K562 (cell line): Measurements from ENCODE around the gene MAD2L1BP. TPM values are rescaled to one million over a fixed set of nuclear protein-coding genes. Genes with fewer than 3 reads are reported as not detected.

Experiments used
- ATAC-seq: fragments of 200-7000 bp; cut with Tn5 transposase; 3 replicates; pipeline ENCODE4 v1.9.1; 2020; ENCODE audit warnings: moderate library complexity
- BruUV-seq: library from RNA; stranded (reverse); fragments of 400-500 nt; replicated peaks from 2 replicates; lab custom pipeline; 2021; lab: Mats Ljungman, UMichigan
- CTCF ChIA-PET: fragments of 300-600 bp; formaldehyde crosslinking; extraction: SDS; loops from one replicate; lab custom pipeline; 2021; ENCODE audit warnings: low intra/inter-chr PET ratio; lab: Yijun Ruan, JAX
- POLR2A ChIA-PET: fragments of 300-600, 350-650 bp; sonication (Branson Sonifier 250); formaldehyde crosslinking; extraction: SDS; loops from one replicate; lab custom pipeline; 2021; ENCODE audit warnings: antibody characterized with exemption, inconsistent platforms; lab: Yijun Ruan, JAX
- DNase-seq, 4 experiments: peaks; one replicate each; pipeline versions ENCODE4 v3.0.0 to v3.0.0-alpha.2; 2011 to 2018; ENCODE audit warnings: low spot score in 3 of 4, mixed read lengths in 3 of 4; ENCODE audit errors: extremely low read depth in 1 of 4
- FAIRE-seq: peaks from 2 replicates; lab custom pipeline; 2011; peaks lifted over from hg19 to GRCh38; lab: Jason Lieb, UNC
- H2AFZ ChIP-seq: 2 replicates; pipeline ENCODE4 v1.6.0; 2011; ENCODE audit warnings: low read depth, low read length, control low read depth, inconsistent platforms
- H3K27ac ChIP-seq: fragments of 200-600 bp; 3 replicates; pipeline ENCODE4 v1.8.0; 2011; ENCODE audit warnings: low read depth, mild to moderate bottlenecking, control low read depth, inconsistent platforms, low read length, moderate library complexity, mixed read lengths; ENCODE audit errors: extremely low read depth
- H3K27me3 ChIP-seq, 2 experiments: fragments of 300-600 bp in 1 of 2; 2 replicates in 1 of 2; 3 replicates in 1 of 2; pipeline versions ENCODE4 v1.6.0 to v1.8.0; 2011; ENCODE audit warnings: inconsistent platforms in 2 of 2, low read length in 2 of 2, mild to moderate bottlenecking in 1 of 2, mixed read lengths in 1 of 2, moderate library complexity in 1 of 2; ENCODE audit not compliant: control insufficient read depth in 2 of 2, insufficient read depth in 2 of 2
- H3K36me3 ChIP-seq: fragments of 300-600 bp; 3 replicates; pipeline ENCODE4 v1.8.0; 2011; ENCODE audit warnings: mild to moderate bottlenecking, low read length, inconsistent platforms; ENCODE audit not compliant: control insufficient read depth, insufficient read depth
- H3K4me1 ChIP-seq, 2 experiments: fragments of 200-600 bp in 1 of 2; replicated peaks in 1 of 2; 2 replicates in 1 of 2; 3 replicates in 1 of 2; pipeline versions ENCODE4 v1.5.1 to v1.8.0; 2011; ENCODE audit warnings: inconsistent platforms in 2 of 2, low read length in 2 of 2, mild to moderate bottlenecking in 1 of 2, mixed read lengths in 1 of 2, moderate library complexity in 1 of 2; ENCODE audit not compliant: control insufficient read depth in 2 of 2, insufficient read depth in 2 of 2
- H3K4me2 ChIP-seq: 2 replicates; pipeline ENCODE4 v1.6.1; 2011; ENCODE audit warnings: low read length, control low read depth, inconsistent platforms, mixed read lengths; ENCODE audit not compliant: insufficient read depth
- H3K4me3 ChIP-seq: fragments of 200-600 bp; sonication (generic), shearing (Covaris generic); 2 replicates; pipeline ENCODE4 v1.5.1; 2016; ENCODE audit warnings: control low read depth, inconsistent platforms
- H3K79me2 ChIP-seq: fragments of 200-600 bp; 3 replicates; pipeline ENCODE4 v1.8.0; 2011; ENCODE audit warnings: low read length, inconsistent platforms; ENCODE audit not compliant: control insufficient read depth, insufficient read depth
- H3K9ac ChIP-seq, 2 experiments: 2 replicates each; pipeline versions ENCODE4 v1.6.0 to v1.6.1; 2011; ENCODE audit warnings: low read depth in 2 of 2, low read length in 2 of 2, control low read depth in 1 of 2, inconsistent platforms in 1 of 2, mild to moderate bottlenecking in 1 of 2, mixed read lengths in 1 of 2; ENCODE audit not compliant: insufficient read depth in 1 of 2
- H3K9me1 ChIP-seq: one replicate; pipeline ENCODE4 v1.6.0; 2011; ENCODE audit warnings: inconsistent platforms, mild to moderate bottlenecking, low read length, moderate library complexity; ENCODE audit not compliant: control insufficient read depth, insufficient read depth
- H3K9me3 ChIP-seq: replicated peaks from 2 replicates; pipeline ENCODE4 v1.5.1; 2011; ENCODE audit warnings: low read depth, low read length, inconsistent platforms; ENCODE audit not compliant: control insufficient read depth, insufficient read depth
- H4K20me1 ChIP-seq: replicated peaks from 2 replicates; pipeline ENCODE4 v1.6.1; 2011; ENCODE audit warnings: low read length, inconsistent platforms, mixed read lengths; ENCODE audit not compliant: control insufficient read depth, insufficient read depth
- BRF2 ChIP-seq: IDR thresholded peaks from 3 replicates; pipeline ENCODE4 v1.6.1; 2011; ENCODE audit warnings: borderline replicate concordance, mild to moderate bottlenecking; ENCODE audit not compliant: insufficient read length, insufficient read depth
- CEBPG ChIP-seq, 3 experiments: fragments of 200-800 bp in 1 of 3; sonication (Bioruptor generic) in 1 of 3; sonication (generic) in 1 of 3; formaldehyde crosslinking in 1 of 3; IDR thresholded peaks in 2 of 3; conservative IDR thresholded peaks in 1 of 3; 2 replicates each; pipeline versions ENCODE4 v1.6.1 to v1.8.0; 2016 to 2022; ENCODE audit warnings: missing compliant biosample characterization in 2 of 3, missing genetic modification characterization in 2 of 3, mild to moderate bottlenecking in 1 of 3, missing genetic modification reagents in 1 of 3
- LEF1 ChIP-seq: fragments of 450-650 bp; IDR thresholded peaks from 2 replicates; pipeline ENCODE4 v1.6.1; 2016; ENCODE audit warnings: mild to moderate bottlenecking
- MCM2 ChIP-seq: fragments of 450-650 bp; IDR thresholded peaks from 2 replicates; pipeline ENCODE4 v1.6.1; 2017; ENCODE audit warnings: low read depth, mild to moderate bottlenecking
- MEIS2 ChIP-seq: fragments of 450-650 bp; IDR thresholded peaks from 2 replicates; pipeline ENCODE4 v1.6.1; 2014; ENCODE audit warnings: mild to moderate bottlenecking; ENCODE audit not compliant: partially characterized antibody
- NFE2 ChIP-seq: IDR thresholded peaks from 2 replicates; pipeline ENCODE4 v1.6.1; 2014; ENCODE audit warnings: antibody characterized with exemption, low read depth
- NFIC ChIP-seq: fragments of 450-650 bp; IDR thresholded peaks from 2 replicates; pipeline ENCODE4 v1.6.1; 2017; ENCODE audit warnings: mild to moderate bottlenecking, inconsistent platforms
- NRF1 ChIP-seq, 2 experiments: fragments of 450-650 bp; IDR thresholded peaks in 1 of 2; conservative IDR thresholded peaks in 1 of 2; 2 replicates each; pipeline ENCODE4 v1.6.1; 2014; ENCODE audit warnings: mild to moderate bottlenecking in 2 of 2
- RBFOX2 ChIP-seq: fragments of 200-400 bp; formaldehyde crosslinking; IDR thresholded peaks from 2 replicates; pipeline ENCODE4 v1.6.1; 2017; ENCODE audit warnings: low read depth, mild to moderate bottlenecking, low read length, moderate library complexity
- RBM39 ChIP-seq: fragments of 200-400 bp; formaldehyde crosslinking; optimal IDR thresholded peaks from 2 replicates; pipeline ENCODE3; 2018; ENCODE audit warnings: low read depth, low read length
- SMC3 ChIP-seq: conservative IDR thresholded peaks from 2 replicates; pipeline ENCODE4 v1.6.1; 2011; ENCODE audit warnings: low read depth, low read length, improper control_type of control experiment; ENCODE audit not compliant: insufficient read depth
- SRSF3 ChIP-seq: fragments of 200-400 bp; formaldehyde crosslinking; IDR thresholded peaks from 2 replicates; pipeline ENCODE4 v1.6.1; 2016; ENCODE audit warnings: mild to moderate bottlenecking, low read length, moderate library complexity; ENCODE audit not compliant: insufficient read depth
- STAG1 ChIP-seq: sonication (generic); formaldehyde crosslinking; IDR thresholded peaks from 2 replicates; pipeline ENCODE4 v1.5.0; 2020; ENCODE audit warnings: missing genetic modification reagents, borderline replicate concordance
- YY1 ChIP-seq, 3 experiments: IDR thresholded peaks; 2 replicates each; pipeline ENCODE4 v1.6.1; 2011; ENCODE audit warnings: low read length in 2 of 3, mild to moderate bottlenecking in 2 of 3, moderate library complexity in 2 of 3, borderline replicate concordance in 1 of 3, control low read depth in 1 of 3, low read depth in 1 of 3; ENCODE audit not compliant: insufficient read depth in 3 of 3, insufficient replicate concordance in 2 of 3, control insufficient read depth in 1 of 3, insufficient read length in 1 of 3; ENCODE audit errors: extremely low read depth in 1 of 3
- ZBTB7A ChIP-seq: IDR thresholded peaks from 2 replicates; pipeline ENCODE4 v1.6.1; 2011; ENCODE audit warnings: low read depth, mild to moderate bottlenecking, low read length, moderate library complexity, borderline replicate concordance; ENCODE audit not compliant: control insufficient read depth
- ZNF174 ChIP-seq: fragments of 250-450 bp; sonication (Bioruptor Pico); IDR thresholded peaks from 2 replicates; pipeline ENCODE4 v1.4.0; 2020; ENCODE audit warnings: mild to moderate bottlenecking
- ZNF316 ChIP-seq: fragments of 450-650 bp; IDR thresholded peaks from 2 replicates; pipeline ENCODE4 v1.6.1; 2016
- WGBS: fragments of 100-300 bp; shearing (Covaris generic); methylation state at CpG from one replicate; pipeline ENCODE4 v1.1.6; 2016; ENCODE audit warnings: low coverage, mixed read lengths; ENCODE audit not compliant: insufficient coverage; ENCODE audit errors: missing lambda C conversion rate; 5-methylcytosine and 5-hydroxymethylcytosine counted together
- in situ Hi-C: fragments of 300-500 bp; cut with MboI; formaldehyde crosslinking; loops from 4 replicates; pipeline ENCODE4 v1.15.0; 2018; ENCODE audit warnings: inconsistent platforms, mixed read lengths
- intact Hi-C: fragments of 100-400 bp; cut with micrococcal nuclease; formaldehyde crosslinking; loops from 2 replicates; pipeline ENCODE4 v1.14.2; 2022
- polyA plus RNA-seq, 8 experiments: library from polyadenylated mRNA; depleted of rRNA in 4 of 8; stranded (reverse) in 5 of 8; unstranded in 3 of 8; fragments of >200 nt; fragmentation: Nextera tagmentation in 2 of 8; fragmentation: Illumina TruSeq in 1 of 8; extraction: Ambion mirVana in 2 of 8; extraction: Trizol in 1 of 8; gene quantifications; 2 replicates each; pipeline versions ENCODE4 v1.2.1 to v1.2.3, GENCODE V29; 2011 to 2014; ENCODE audit warnings: inconsistent platforms in 1 of 8, missing spikeins in 1 of 8
- total RNA-seq, 7 experiments: library from RNA; depleted of rRNA in 6 of 7; stranded (reverse); fragments of >200 nt in 6 of 7; fragmentation: Illumina TruSeq in 2 of 7; extraction: Trizol in 2 of 7; gene quantifications; 2 replicates each; pipeline versions ENCODE4 v1.2.1 to v1.2.3, GENCODE V29; 2011 to 2021; ENCODE audit warnings: low replicate concordance in 1 of 7
- TF ChIP-seq, protein P1 (sequence below): fragments of 250-450 bp; sonication (Bioruptor Pico); IDR thresholded peaks from 2 replicates; pipeline ENCODE4 v1.8.0; 2021; ENCODE audit warnings: moderate library complexity, mild to moderate bottlenecking, inconsistent platforms

Gene MAD2L1BP
- total and polyA plus RNA-seq, 9 of the 15 experiments (the other 6 are each of a cell fraction or from before 2014, with no cell fraction given) = 69.7 to 321 (median 111) TPM

- Histone ChIP-seq H3K9me1 (peaks cover 12% of the 10 kb centered on the region), H3K9me3 (no peaks in the 10 kb centered on the region), H3K27ac (no peak overlapping the region), H3K4me2 (no peak overlapping the region), H3K4me3 (no peak overlapping the region), H3K79me2 (no peaks in the 10 kb centered on the region), H4K20me1 (no peaks in the 10 kb centered on the region; the same call in 1 of the 2 replicates), H3K9ac (no peak overlapping the region), H3K36me3 (peaks cover 67% of the 10 kb centered on the region), H3K27me3 (no peaks in the 10 kb centered on the region), H2AFZ (no peak overlapping the region), H3K4me1 (peaks cover 39 to 40% of the 10 kb centered on the region in 2 experiments)
- no TSS peak for BruUV-seq
- DNase-seq = no peak
- in situ Hi-C loops (no loop called here), intact Hi-C loops (no loop called here)
- CTCF ChIA-PET = no interaction called here
- POLR2A ChIA-PET = interaction anchor here (0.5 to 4.5 kb wide), 16 partner anchors 8 to 458 kb away, joined by 3 to 27 read pairs (median 4); partner anchors contain the start of genes GTPBP2 and MRPS18A
- no peak for ATAC-seq
- WGBS = 84% methylated on average over 16 of the region's 16 CpGs
- FAIRE-seq = no peak
- TF ChIP-seq CEBPG (CRISPR knock-in tag; IDR thresholded peaks at IDR 0.05) (no peak), CEBPG (tag; conservative IDR thresholded peaks at IDR 0.05 in 1 of 2, IDR thresholded peaks at IDR 0.05 in 1 of 2) (no peak), BRF2 (no peak), RBM39 (no peak), ZNF316 (no peak), ZNF174 (CRISPR knock-in tag) (no peak), SRSF3 (no peak), SMC3 (no peak), LEF1 (no peak), YY1 (IDR thresholded peaks at IDR 0.05; ENCODE audit: borderline replicate concordance in 1 of 3, control insufficient read depth in 1 of 3, extremely low read depth in 1 of 3, insufficient read depth in 3 of 3, insufficient read length in 1 of 3, insufficient replicate concordance in 2 of 3, low read depth in 1 of 3, low read length in 2 of 3) (peak in 2 of 3 experiments; percentile 24 to 71), MCM2 (no peak), NFIC (peak; percentile 81), ZBTB7A (no peak), NRF1 (conservative IDR thresholded peaks at IDR 0.05 in 1 of 2, IDR thresholded peaks at IDR 0.05 in 1 of 2) (no peak), RBFOX2 (0 out of 2 replicates have a peak, but pooled peaks have one; percentile 9), STAG1 (no peak), NFE2 (no peak), MEIS2 (peak; percentile 73)
- TF ChIP-seq, protein P1, sequence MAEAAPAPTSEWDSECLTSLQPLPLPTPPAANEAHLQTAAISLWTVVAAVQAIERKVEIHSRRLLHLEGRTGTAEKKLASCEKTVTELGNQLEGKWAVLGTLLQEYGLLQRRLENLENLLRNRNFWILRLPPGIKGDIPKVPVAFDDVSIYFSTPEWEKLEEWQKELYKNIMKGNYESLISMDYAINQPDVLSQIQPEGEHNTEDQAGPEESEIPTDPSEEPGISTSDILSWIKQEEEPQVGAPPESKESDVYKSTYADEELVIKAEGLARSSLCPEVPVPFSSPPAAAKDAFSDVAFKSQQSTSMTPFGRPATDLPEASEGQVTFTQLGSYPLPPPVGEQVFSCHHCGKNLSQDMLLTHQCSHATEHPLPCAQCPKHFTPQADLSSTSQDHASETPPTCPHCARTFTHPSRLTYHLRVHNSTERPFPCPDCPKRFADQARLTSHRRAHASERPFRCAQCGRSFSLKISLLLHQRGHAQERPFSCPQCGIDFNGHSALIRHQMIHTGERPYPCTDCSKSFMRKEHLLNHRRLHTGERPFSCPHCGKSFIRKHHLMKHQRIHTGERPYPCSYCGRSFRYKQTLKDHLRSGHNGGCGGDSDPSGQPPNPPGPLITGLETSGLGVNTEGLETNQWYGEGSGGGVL (CRISPR knock-in tag) = no peak
These were observed 36.4 kb downstream of the MAD2L1BP start for GRCh38 chr6:43671801-43672690.
